KMS-11 (cell line): ENCODE results near the gene MFSD6.

Source experiments
- H2AFZ ChIP-seq: fragments of 200-600 bp; sonication (generic); 2 replicates; pipeline ENCODE4 v1.6.1; 2016; ENCODE audit warnings: antibody characterized with exemption, mixed run types, low read depth
- H3K27ac ChIP-seq: fragments of 200-600 bp; sonication (generic); 2 replicates; pipeline ENCODE4 v1.6.1; 2016; ENCODE audit warnings: mild to moderate bottlenecking, mixed run types
- H3K27me3 ChIP-seq: fragments of 200-600 bp; sonication (generic); 2 replicates; pipeline ENCODE4 v1.6.1; 2017; ENCODE audit warnings: mild to moderate bottlenecking, low read depth, mixed run types, moderate library complexity; ENCODE audit not compliant: insufficient read depth
- H3K36me3 ChIP-seq: fragments of 200-600 bp; sonication (generic); 2 replicates; pipeline ENCODE4 v1.6.1; 2017; ENCODE audit warnings: mild to moderate bottlenecking, mixed run types; ENCODE audit not compliant: insufficient read depth
- H3K4me1 ChIP-seq: fragments of 200-600 bp; sonication (generic); 2 replicates; pipeline ENCODE4 v1.6.1; 2016; ENCODE audit warnings: mild to moderate bottlenecking, low read depth, mixed run types; ENCODE audit not compliant: poor library complexity, severe bottlenecking
- H3K4me2 ChIP-seq: fragments of 200-600 bp; sonication (generic); 2 replicates; pipeline ENCODE4 v1.7.0; 2016; ENCODE audit warnings: mild to moderate bottlenecking, mixed run types
- H3K4me3 ChIP-seq: fragments of 200-600 bp; sonication (generic); IDR thresholded peaks from 2 replicates; pipeline ENCODE4 v1.6.1; 2017; ENCODE audit warnings: low read depth, low read length, mixed read lengths; ENCODE audit not compliant: insufficient read depth
- H3K79me2 ChIP-seq: fragments of 200-600 bp; sonication (generic); 2 replicates; pipeline ENCODE4 v1.6.1; 2016; ENCODE audit warnings: low read depth, mixed run types; ENCODE audit not compliant: insufficient read depth
- H3K9ac ChIP-seq: fragments of 200-600 bp; sonication (generic); 2 replicates; pipeline ENCODE4 v1.6.1; 2016; ENCODE audit warnings: mild to moderate bottlenecking, mixed run types
- H4K20me1 ChIP-seq: fragments of 200-600 bp; sonication (generic); 2 replicates; pipeline ENCODE4 v1.6.1; 2016; ENCODE audit warnings: mild to moderate bottlenecking, mixed run types; ENCODE audit not compliant: insufficient read depth
- TF ChIP-seq, protein P1 (sequence below): fragments of 200-600 bp; sonication (generic); conservative IDR thresholded peaks from 2 replicates; pipeline ENCODE4 v1.6.1; 2017; ENCODE audit warnings: low read depth, mild to moderate bottlenecking, antibody characterized with exemption, low read length, moderate library complexity, mixed read lengths

Gene MFSD6

DNA sequence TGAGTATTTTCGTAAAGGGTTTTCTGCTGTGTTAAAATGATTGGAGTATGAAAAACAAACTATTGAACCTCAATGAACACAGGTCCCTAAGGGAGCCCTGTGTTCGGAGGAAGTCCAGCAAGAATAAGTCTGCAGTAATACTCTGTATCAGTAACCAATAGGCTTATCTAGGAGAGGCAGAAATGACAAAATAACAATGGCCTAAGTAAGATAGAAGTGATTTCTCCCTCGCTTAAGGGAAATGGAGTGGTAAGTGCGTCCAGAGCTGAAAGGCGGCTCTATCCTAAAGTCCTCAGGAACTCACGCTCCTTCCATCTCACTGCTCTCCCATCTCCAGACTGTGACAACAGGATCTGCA is 29.3 kb upstream of the MFSD6 start:
- Histone ChIP-seq H3K79me2 (no peaks in the 10 kb centered on the region), H3K9ac (no peak overlapping the region), H3K36me3 (no peaks in the 10 kb centered on the region), H3K27me3 (no peaks in the 10 kb centered on the region), H3K27ac (no peak overlapping the region), H2AFZ (no peak overlapping the region), H3K4me2 (no peak overlapping the region), H3K4me3 (no peak overlapping the region), H4K20me1 (no peaks in the 10 kb centered on the region), H3K4me1 (no peaks in the 10 kb centered on the region)
- TF ChIP-seq, protein P1, sequence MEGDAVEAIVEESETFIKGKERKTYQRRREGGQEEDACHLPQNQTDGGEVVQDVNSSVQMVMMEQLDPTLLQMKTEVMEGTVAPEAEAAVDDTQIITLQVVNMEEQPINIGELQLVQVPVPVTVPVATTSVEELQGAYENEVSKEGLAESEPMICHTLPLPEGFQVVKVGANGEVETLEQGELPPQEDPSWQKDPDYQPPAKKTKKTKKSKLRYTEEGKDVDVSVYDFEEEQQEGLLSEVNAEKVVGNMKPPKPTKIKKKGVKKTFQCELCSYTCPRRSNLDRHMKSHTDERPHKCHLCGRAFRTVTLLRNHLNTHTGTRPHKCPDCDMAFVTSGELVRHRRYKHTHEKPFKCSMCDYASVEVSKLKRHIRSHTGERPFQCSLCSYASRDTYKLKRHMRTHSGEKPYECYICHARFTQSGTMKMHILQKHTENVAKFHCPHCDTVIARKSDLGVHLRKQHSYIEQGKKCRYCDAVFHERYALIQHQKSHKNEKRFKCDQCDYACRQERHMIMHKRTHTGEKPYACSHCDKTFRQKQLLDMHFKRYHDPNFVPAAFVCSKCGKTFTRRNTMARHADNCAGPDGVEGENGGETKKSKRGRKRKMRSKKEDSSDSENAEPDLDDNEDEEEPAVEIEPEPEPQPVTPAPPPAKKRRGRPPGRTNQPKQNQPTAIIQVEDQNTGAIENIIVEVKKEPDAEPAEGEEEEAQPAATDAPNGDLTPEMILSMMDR: no peak

DNA sequence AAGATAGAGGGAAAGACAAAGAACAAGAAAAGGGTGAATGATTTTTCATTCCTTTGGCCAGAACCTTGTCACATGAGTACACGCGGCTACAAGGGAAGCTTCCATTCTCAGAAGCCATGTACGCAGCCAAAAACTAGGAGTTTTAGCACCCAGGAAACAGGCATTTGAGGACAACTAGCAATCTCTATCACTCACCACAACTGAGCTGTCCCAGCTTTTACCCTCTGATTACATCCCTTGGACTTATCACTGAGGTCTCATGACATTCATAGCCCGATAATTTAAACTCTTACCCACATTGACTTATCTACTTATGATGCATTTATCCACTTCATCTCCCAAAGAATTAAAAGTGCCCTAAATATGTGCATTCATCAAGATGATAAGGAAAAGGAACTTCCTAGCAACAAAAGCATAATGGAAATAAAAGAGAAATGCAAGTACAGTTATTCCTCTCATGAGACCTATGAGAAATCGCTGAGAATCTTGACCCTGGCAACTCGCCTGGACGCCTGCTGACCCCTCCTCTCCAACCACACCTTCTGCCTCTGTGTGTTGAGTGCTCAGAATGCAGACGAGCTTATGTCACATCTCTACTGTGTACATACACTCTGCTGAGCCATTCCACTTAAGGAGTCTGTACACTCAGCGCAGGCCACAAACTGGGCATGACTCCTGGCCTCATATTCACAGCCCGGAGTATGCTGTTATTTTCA is 28.7 kb upstream of the MFSD6 start:
- Histone ChIP-seq H3K79me2 (no peaks in the 10 kb centered on the region), H3K36me3 (no peaks in the 10 kb centered on the region), H3K4me1 (no peaks in the 10 kb centered on the region), H3K9ac (no peak overlapping the region), H2AFZ (no peak overlapping the region), H4K20me1 (no peaks in the 10 kb centered on the region), H3K4me3 (no peak overlapping the region), H3K27ac (no peak overlapping the region), H3K4me2 (no peak overlapping the region), H3K27me3 (no peaks in the 10 kb centered on the region)
- TF ChIP-seq, protein P1: no peak

DNA sequence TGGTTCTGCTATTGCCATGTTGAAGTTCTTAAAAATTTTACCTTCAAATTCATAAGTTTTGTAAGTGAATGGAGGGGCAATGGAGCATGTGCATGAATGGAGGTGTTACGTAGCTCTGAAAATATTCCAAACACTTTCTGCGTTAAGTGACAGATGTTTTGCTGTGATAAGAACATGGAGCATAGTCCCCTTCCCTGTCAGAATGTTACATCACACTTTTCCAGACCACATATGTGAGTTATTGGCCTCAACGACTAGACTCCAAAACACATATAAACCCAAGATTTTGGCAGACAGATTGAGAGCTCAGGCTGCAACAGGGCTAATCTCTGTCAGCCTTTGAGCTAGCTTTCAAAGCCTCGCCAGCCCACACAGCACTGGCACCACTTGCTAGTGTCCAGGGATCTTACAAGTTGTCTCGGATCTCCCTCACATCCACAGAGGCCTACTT is 27.2 kb upstream of the MFSD6 start:
- no peaks in the 10 kb centered on the region for H4K20me1 ChIP-seq
- no peaks in the 10 kb centered on the region for H3K27me3 ChIP-seq
- H3K9ac ChIP-seq: no peak overlapping the region
- H3K36me3 ChIP-seq: no peaks in the 10 kb centered on the region
- no peaks in the 10 kb centered on the region for H3K4me1 ChIP-seq
- H3K79me2 ChIP-seq: no peaks in the 10 kb centered on the region
- H3K4me2 ChIP-seq: no peak overlapping the region
- H3K4me3 ChIP-seq: no peak overlapping the region
- TF ChIP-seq, protein P1: no peak
- no peak overlapping the region for H2AFZ ChIP-seq
- H3K27ac ChIP-seq: no peak overlapping the region

DNA sequence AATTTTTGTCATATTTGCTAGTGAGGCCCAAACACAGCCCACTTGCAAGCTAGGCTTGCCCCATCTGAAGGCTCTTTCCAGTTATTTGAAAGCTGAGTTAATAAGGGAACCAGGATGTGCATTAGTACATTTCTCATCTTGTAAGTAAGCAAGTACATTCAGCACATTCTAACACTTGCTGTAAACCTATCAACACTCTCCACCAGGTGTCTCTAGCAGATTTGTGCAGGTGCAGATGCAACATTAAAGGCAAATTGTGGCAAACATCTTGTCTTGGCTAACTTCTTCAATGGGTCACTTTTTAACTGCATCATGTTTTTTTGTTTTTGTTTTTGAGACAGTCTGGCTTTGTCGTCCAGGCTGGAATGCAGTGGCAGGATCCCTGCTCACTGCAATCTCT is 25.3 kb upstream of the MFSD6 start:
- no peak overlapping the region for H3K4me2 ChIP-seq

More for the DNA sequence above, 25.3 kb upstream of the MFSD6 start:
- Histone ChIP-seq H2AFZ (no peak overlapping the region), H3K4me3 (no peak overlapping the region), H3K36me3 (no peaks in the 10 kb centered on the region), H3K79me2 (no peaks in the 10 kb centered on the region), H4K20me1 (no peaks in the 10 kb centered on the region), H3K4me1 (no peaks in the 10 kb centered on the region), H3K9ac (no peak overlapping the region), H3K27ac (no peak overlapping the region), H3K27me3 (no peaks in the 10 kb centered on the region)
- TF ChIP-seq, protein P1: peak; percentile 64
